ENCODE data around the gene SLC25A30.

SLC25A30 gene

GRCh38 chr13:45417790-45418534, at the start of gene SLC25A30:
Gene SLC25A30, minus strand, starts transcription at chr13:45418373. Its CDS starts 6,948 bp downstream, at chr13:45411425.
- in situ Hi-C loops (cut with HindIII; ENCODE audit: low pct_ligation_motif_present, low pct_unique_long_range_greater_than_20kb, low sequenced_read_pairs): no loop called here
- peak; percentile 89 for DNase-seq

- no peak for DNase-seq
- in situ Hi-C loops (cut with HindIII; ENCODE audit: low pct_ligation_motif_present, low pct_unique_long_range_greater_than_20kb, low sequenced_read_pairs): no loop called here
Measured at GRCh38 chr13:45466359-45466758, 48.2 kb upstream of the SLC25A30 start.

GRCh38 chr13:45464687-45465453, 46.7 kb upstream of the SLC25A30 start, which contains the start of gene COG3:
Gene COG3, plus strand, starts transcription at chr13:45464939. Its CDS starts 98 bp downstream, at chr13:45465037.
- peak; percentile 98 for DNase-seq
- in situ Hi-C loops (cut with HindIII; ENCODE audit: low pct_ligation_motif_present, low pct_unique_long_range_greater_than_20kb, low sequenced_read_pairs): no loop called here

- in situ Hi-C loops (cut with HindIII; ENCODE audit: low pct_ligation_motif_present, low pct_unique_long_range_greater_than_20kb, low sequenced_read_pairs): no loop called here
- no peak for DNase-seq
Measured at GRCh38 chr13:45464141-45464686, 46.0 kb upstream of the SLC25A30 start.

GRCh38 chr13:45456196-45456972, 38.2 kb upstream of the SLC25A30 start:
- no peak for DNase-seq
- in situ Hi-C loops (cut with HindIII; ENCODE audit: low pct_ligation_motif_present, low pct_unique_long_range_greater_than_20kb, low sequenced_read_pairs): no loop called here

GRCh38 chr13:45454204-45454603, 36.0 kb upstream of the SLC25A30 start:
- no peak for DNase-seq
- in situ Hi-C loops (cut with HindIII; ENCODE audit: low pct_ligation_motif_present, low pct_unique_long_range_greater_than_20kb, low sequenced_read_pairs): no loop called here

GRCh38 chr13:45451282-45451681, 33.1 kb upstream of the SLC25A30 start:
- in situ Hi-C loops (cut with HindIII; ENCODE audit: low pct_ligation_motif_present, low pct_unique_long_range_greater_than_20kb, low sequenced_read_pairs): no loop called here
- no peak for DNase-seq

GRCh38 chr13:45448965-45449559, 30.9 kb upstream of the SLC25A30 start:
- no peak for DNase-seq
- in situ Hi-C loops (cut with HindIII; ENCODE audit: low pct_ligation_motif_present, low pct_unique_long_range_greater_than_20kb, low sequenced_read_pairs): no loop called here

- in situ Hi-C loops (cut with HindIII; ENCODE audit: low pct_ligation_motif_present, low pct_unique_long_range_greater_than_20kb, low sequenced_read_pairs): no loop called here
Measured at GRCh38 chr13:45447050-45447661, 29.0 kb upstream of the SLC25A30 start.

GRCh38 chr13:45446181-45446580, 28.0 kb upstream of the SLC25A30 start:
- in situ Hi-C loops (cut with HindIII; ENCODE audit: low pct_ligation_motif_present, low pct_unique_long_range_greater_than_20kb, low sequenced_read_pairs): no loop called here
- no peak for DNase-seq

More at GRCh38 chr13:45447050-45447661, 29.0 kb upstream of the SLC25A30 start:
- DNase-seq: peak; percentile 6

- in situ Hi-C loops (cut with HindIII; ENCODE audit: low pct_ligation_motif_present, low pct_unique_long_range_greater_than_20kb, low sequenced_read_pairs): no loop called here
- DNase-seq: no peak
Measured at GRCh38 chr13:45445053-45445452, 26.9 kb upstream of the SLC25A30 start.

- in situ Hi-C loops (cut with HindIII; ENCODE audit: low pct_ligation_motif_present, low pct_unique_long_range_greater_than_20kb, low sequenced_read_pairs): no loop called here
- peak; percentile 45 for DNase-seq
Measured at GRCh38 chr13:45441633-45442032, 23.5 kb upstream of the SLC25A30 start.

- no peak for DNase-seq
- in situ Hi-C loops (cut with HindIII; ENCODE audit: low pct_ligation_motif_present, low pct_unique_long_range_greater_than_20kb, low sequenced_read_pairs): no loop called here
Measured at GRCh38 chr13:45439781-45440462, 21.7 kb upstream of the SLC25A30 start.

GRCh38 chr13:45439008-45439407, 20.8 kb upstream of the SLC25A30 start:
- in situ Hi-C loops (cut with HindIII; ENCODE audit: low pct_ligation_motif_present, low pct_unique_long_range_greater_than_20kb, low sequenced_read_pairs): no loop called here
- DNase-seq: no peak

- DNase-seq: no peak
- in situ Hi-C loops (cut with HindIII; ENCODE audit: low pct_ligation_motif_present, low pct_unique_long_range_greater_than_20kb, low sequenced_read_pairs): no loop called here
Measured at GRCh38 chr13:45437947-45438346, 19.8 kb upstream of the SLC25A30 start.

GRCh38 chr13:45436953-45437352, 18.8 kb upstream of the SLC25A30 start:
- in situ Hi-C loops (cut with HindIII; ENCODE audit: low pct_ligation_motif_present, low pct_unique_long_range_greater_than_20kb, low sequenced_read_pairs): no loop called here
- no peak for DNase-seq

- in situ Hi-C loops (cut with HindIII; ENCODE audit: low pct_ligation_motif_present, low pct_unique_long_range_greater_than_20kb, low sequenced_read_pairs): no loop called here
- DNase-seq: no peak
Measured at GRCh38 chr13:45436332-45436731, 18.2 kb upstream of the SLC25A30 start.

Measured in ACHN (cell line).